H9 (cell line): ENCODE data around the gene PNLIP. TPM values are rescaled to one million over a fixed set of nuclear protein-coding genes. Genes with fewer than 3 reads are reported as not detected.

Experiments used
- DNase-seq: peaks from one replicate; pipeline ENCODE4 v3.0.0-alpha.2; 2017
- H2AFZ ChIP-seq: one replicate; pipeline ENCODE4 v1.6.1; 2013; ENCODE audit warnings: mild to moderate bottlenecking, low read length, control low read depth, moderate library complexity
- H2AK5ac ChIP-seq: 2 replicates; pipeline ENCODE4 v1.6.1; 2013; ENCODE audit warnings: low read length, control low read depth, mixed read lengths; ENCODE audit not compliant: insufficient read length
- H2BK120ac ChIP-seq: one replicate; pipeline ENCODE4 v1.6.1; 2013; ENCODE audit warnings: low read depth, mild to moderate bottlenecking, low read length, control low read depth, inconsistent platforms; ENCODE audit not compliant: poor library complexity, severe bottlenecking
- H2BK12ac ChIP-seq: 2 replicates; pipeline ENCODE4 v1.6.1; 2013; ENCODE audit warnings: low read length, control low read depth, mixed read lengths, low read depth; ENCODE audit not compliant: insufficient read length
- H2BK15ac ChIP-seq: 2 replicates; pipeline ENCODE4 v1.6.1; 2013; ENCODE audit warnings: low read depth, low read length, control low read depth
- H2BK20ac ChIP-seq: one replicate; pipeline ENCODE4 v1.6.1; 2013; ENCODE audit warnings: low read depth, mild to moderate bottlenecking, low read length, control low read depth, inconsistent platforms; ENCODE audit not compliant: poor library complexity, severe bottlenecking
- H2BK5ac ChIP-seq: 2 replicates; pipeline ENCODE4 v1.6.1; 2013; ENCODE audit warnings: low read length, control low read depth, mixed read lengths; ENCODE audit not compliant: insufficient read length
- H3K14ac ChIP-seq: 2 replicates; pipeline ENCODE4 v1.6.1; 2013; ENCODE audit warnings: low read length, control low read depth; ENCODE audit not compliant: insufficient read depth
- H3K18ac ChIP-seq: 2 replicates; pipeline ENCODE4 v1.6.1; 2013; ENCODE audit warnings: low read depth, mild to moderate bottlenecking, mixed read lengths, low read length, control low read depth; ENCODE audit not compliant: insufficient read length
- H3K23ac ChIP-seq: 2 replicates; pipeline ENCODE4 v1.6.1; 2013; ENCODE audit warnings: low read length, control low read depth, mixed read lengths, low read depth; ENCODE audit not compliant: insufficient read length
- H3K23me2 ChIP-seq: 2 replicates; pipeline ENCODE4 v1.6.1; 2013; ENCODE audit warnings: low read depth, mild to moderate bottlenecking, mixed read lengths, low read length, control low read depth; ENCODE audit not compliant: insufficient read length, poor library complexity, severe bottlenecking
- H3K27ac ChIP-seq: 2 replicates; pipeline ENCODE4 v1.5.1; 2013; ENCODE audit warnings: low read length, control low read depth, mixed read lengths, low read depth; ENCODE audit not compliant: insufficient read length
- H3K27me3 ChIP-seq: 2 replicates; pipeline ENCODE4 v1.6.1; 2013; ENCODE audit warnings: low read length, control low read depth, inconsistent platforms; ENCODE audit not compliant: insufficient read depth
- H3K4ac ChIP-seq: 2 replicates; pipeline ENCODE4 v1.6.1; 2013; ENCODE audit warnings: low read depth, mild to moderate bottlenecking, control low read depth, inconsistent platforms, low read length, moderate library complexity
- H3K4me1 ChIP-seq: 2 replicates; pipeline ENCODE4 v1.6.1; 2013; ENCODE audit warnings: low read length, control low read depth, inconsistent platforms; ENCODE audit not compliant: insufficient read depth
- H3K4me2 ChIP-seq: 2 replicates; pipeline ENCODE4 v1.6.1; 2013; ENCODE audit warnings: low read length, control low read depth, mixed read lengths; ENCODE audit not compliant: insufficient read length, insufficient read depth
- H3K56ac ChIP-seq: 2 replicates; pipeline ENCODE4 v1.6.1; 2013; ENCODE audit warnings: low read depth, mild to moderate bottlenecking, mixed read lengths, low read length, control low read depth; ENCODE audit not compliant: insufficient read length
- H3K79me1 ChIP-seq: 2 replicates; pipeline ENCODE4 v1.6.1; 2013; ENCODE audit warnings: low read depth, mild to moderate bottlenecking, moderate library complexity, low read length, control low read depth, inconsistent platforms; ENCODE audit not compliant: insufficient read depth, poor library complexity, severe bottlenecking
- H3K79me2 ChIP-seq: 2 replicates; pipeline ENCODE4 v1.6.1; 2013; ENCODE audit warnings: low read length, control low read depth, inconsistent platforms; ENCODE audit not compliant: insufficient read depth
- H3K9ac ChIP-seq: 2 replicates; pipeline ENCODE4 v1.6.1; 2013; ENCODE audit warnings: low read length, control low read depth, mixed read lengths; ENCODE audit not compliant: insufficient read length; ENCODE audit errors: extremely low read depth
- H3K9me3 ChIP-seq: one replicate; pipeline ENCODE4 v1.6.1; 2013; ENCODE audit warnings: low read depth, low read length, inconsistent platforms; ENCODE audit not compliant: control insufficient read depth
- H3T11ph ChIP-seq: one replicate; pipeline ENCODE4 v1.6.1; 2013; ENCODE audit warnings: mild to moderate bottlenecking, low read length, control low read depth, inconsistent platforms
- H4K20me1 ChIP-seq: one replicate; pipeline ENCODE4 v1.6.1; 2013; ENCODE audit not compliant: control insufficient read depth, insufficient read length, insufficient read depth
- H4K5ac ChIP-seq: 2 replicates; pipeline ENCODE4 v1.6.1; 2013; ENCODE audit warnings: low read depth, mild to moderate bottlenecking, mixed read lengths, low read length, control low read depth; ENCODE audit not compliant: insufficient read length
- H4K8ac ChIP-seq: replicated peaks from 2 replicates; pipeline ENCODE4 v1.6.1; 2013; ENCODE audit warnings: low read length, control low read depth, mixed read lengths, low read depth; ENCODE audit not compliant: insufficient read length
- H4K91ac ChIP-seq: 2 replicates; pipeline ENCODE4 v1.6.1; 2013; ENCODE audit warnings: low read depth, mild to moderate bottlenecking, moderate library complexity, mixed read lengths, low read length, control low read depth; ENCODE audit not compliant: insufficient read length
- H3K27ac Mint-ChIP-seq, 3 experiments: 2 replicates in 2 of 3; 3 replicates in 1 of 3; pipeline ENCODE4 v1.8.0; 2020 to 2021; ENCODE audit warnings: mixed read lengths in 3 of 3, mild to moderate bottlenecking in 1 of 3, moderate library complexity in 1 of 3
- H3K27me3 Mint-ChIP-seq: 2 replicates; pipeline ENCODE4 v1.8.0; 2021; ENCODE audit warnings: low read depth, mild to moderate bottlenecking, moderate library complexity, mixed read lengths
- H3K36me3 Mint-ChIP-seq, 3 experiments: 2 replicates in 2 of 3; 3 replicates in 1 of 3; pipeline ENCODE4 v1.8.0; 2020 to 2021; ENCODE audit warnings: low read depth in 3 of 3, mixed read lengths in 3 of 3; ENCODE audit not compliant: insufficient read depth in 1 of 3
- H3K4me1 Mint-ChIP-seq, 2 experiments: 2 replicates each; pipeline ENCODE4 v1.8.0; 2020; ENCODE audit warnings: mixed read lengths in 2 of 2
- H3K4me3 Mint-ChIP-seq, 2 experiments: 2 replicates in 1 of 2; 3 replicates in 1 of 2; pipeline ENCODE4 v1.8.0; 2020 to 2021; ENCODE audit warnings: mild to moderate bottlenecking in 2 of 2, mixed read lengths in 2 of 2, moderate library complexity in 1 of 2
- H3K9me3 Mint-ChIP-seq, 2 experiments: 2 replicates in 1 of 2; 3 replicates in 1 of 2; pipeline ENCODE4 v1.8.0; 2020; ENCODE audit warnings: mild to moderate bottlenecking in 2 of 2, mixed read lengths in 2 of 2, moderate library complexity in 1 of 2
- CTCF ChIP-seq: fragments of 200-600 bp; sonication (generic); conservative IDR thresholded peaks from 3 replicates; pipeline ENCODE4 v1.8.0; 2021; ENCODE audit warnings: antibody characterized with exemption, mild to moderate bottlenecking
- WGBS: extraction: QIAGEN DNeasy Blood & Tissue Kit; methylation state at CpG from one replicate; pipeline ENCODE4 v1.1.7; 2013; ENCODE audit warnings: missing lambda C conversion rate, low lambda C conversion rate, mixed read lengths; ENCODE audit not compliant: insufficient read length; ENCODE audit errors: extremely low coverage; 5-methylcytosine and 5-hydroxymethylcytosine counted together
- total RNA-seq: library from RNA; stranded (reverse); gene quantifications from 2 replicates; pipeline ENCODE4 v1.2.1, GENCODE V29; 2021

Gene PNLIP
- total RNA-seq, 1 experiment from 2014 or later = not detected

GRCh38 chr10:116614796-116615195 is 69.1 kb downstream of the PNLIP start:
- Histone ChIP-seq H2BK12ac (no peak overlapping the region), H3K4me1 (no peaks in the 10 kb centered on the region), H2BK120ac (no peak overlapping the region), H3K79me2 (no peaks in the 10 kb centered on the region), H3K14ac (no peak overlapping the region), H4K20me1 (no peaks in the 10 kb centered on the region), H3K27ac (no peak overlapping the region), H3K23ac (no peak overlapping the region), H3K9ac (no peak overlapping the region), H3K79me1 (no peaks in the 10 kb centered on the region), H2AK5ac (no peak overlapping the region), H4K5ac (no peak overlapping the region), H2BK5ac (no peak overlapping the region), H2AFZ (no peak overlapping the region), H3K23me2 (no peaks in the 10 kb centered on the region), H4K91ac (no peak overlapping the region), H3K56ac (no peak overlapping the region), H3K27me3 (no peaks in the 10 kb centered on the region; the same call in 1 of the 2 replicates), H2BK15ac (no peak overlapping the region), H2BK20ac (no peak overlapping the region), H3K18ac (no peak overlapping the region), H4K8ac (no peak overlapping the region), H3T11ph (no peak overlapping the region), H3K9me3 (no peaks in the 10 kb centered on the region), H3K4me2 (no peak overlapping the region), H3K4ac (no peak overlapping the region)
- Mint-ChIP-seq H3K4me3 (no peak overlapping the region), H3K4me1 (peaks cover 10 to 18% of the 10 kb centered on the region in 2 experiments), H3K27ac (no peak overlapping the region; a peak in 1 of 7 replicates), H3K36me3 (peaks cover 0 to 4% (median 4%) of the 10 kb centered on the region in 3 experiments; a peak in 2 of 7 replicates), H3K27me3 (peaks cover 12% of the 10 kb centered on the region), H3K9me3 (peaks cover 9 to 13% of the 10 kb centered on the region in 2 experiments; a peak in 3 of 5 replicates)
- no peak for TF ChIP-seq CTCF
- no CpG with 5 or more reads among the region's 2 CpGs for WGBS
- DNase-seq = no peak
